Mammary epithelial cell (primary cell): ENCODE measurements around the gene IPCEF1.

ENCODE experiments used
- EZH2 ChIP-seq: IDR thresholded peaks from 2 replicates; pipeline ENCODE4 v1.6.1; 2012; ENCODE audit warnings: low read length, inconsistent platforms, borderline replicate concordance
- TF ChIP-seq, protein P1 (sequence below), 2 donors: IDR thresholded peaks in 1 of 2; conservative IDR thresholded peaks in 1 of 2; 2 replicates each; pipeline ENCODE4 v1.5.1; 2011 to 2012; ENCODE audit warnings: inconsistent platforms in 2 of 2, low read length in 2 of 2, mild to moderate bottlenecking in 2 of 2, control low read depth in 1 of 2, low read depth in 1 of 2; ENCODE audit not compliant: insufficient read depth in 1 of 2; ENCODE audit errors: extremely low read depth in 1 of 2

DNA sequence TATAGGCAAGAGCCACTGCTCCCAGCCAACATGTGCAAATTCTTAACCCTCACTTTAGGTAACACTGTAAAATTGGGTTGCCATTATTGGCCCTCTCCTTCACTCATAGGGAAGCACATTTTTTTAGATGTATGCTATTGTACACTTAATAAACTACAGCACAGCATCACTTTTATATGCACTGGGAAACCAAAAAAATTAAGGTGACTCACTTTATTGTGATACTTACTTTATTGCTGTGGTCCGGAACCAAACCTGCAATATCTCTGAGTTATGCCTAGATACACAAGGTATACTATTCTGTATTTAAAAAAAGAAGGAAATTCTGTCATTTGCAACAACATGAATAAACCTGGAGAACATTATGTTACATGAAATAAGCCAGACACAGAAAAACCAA lies 40.5 kb downstream of the IPCEF1 start:
- TF ChIP-seq, protein P1, sequence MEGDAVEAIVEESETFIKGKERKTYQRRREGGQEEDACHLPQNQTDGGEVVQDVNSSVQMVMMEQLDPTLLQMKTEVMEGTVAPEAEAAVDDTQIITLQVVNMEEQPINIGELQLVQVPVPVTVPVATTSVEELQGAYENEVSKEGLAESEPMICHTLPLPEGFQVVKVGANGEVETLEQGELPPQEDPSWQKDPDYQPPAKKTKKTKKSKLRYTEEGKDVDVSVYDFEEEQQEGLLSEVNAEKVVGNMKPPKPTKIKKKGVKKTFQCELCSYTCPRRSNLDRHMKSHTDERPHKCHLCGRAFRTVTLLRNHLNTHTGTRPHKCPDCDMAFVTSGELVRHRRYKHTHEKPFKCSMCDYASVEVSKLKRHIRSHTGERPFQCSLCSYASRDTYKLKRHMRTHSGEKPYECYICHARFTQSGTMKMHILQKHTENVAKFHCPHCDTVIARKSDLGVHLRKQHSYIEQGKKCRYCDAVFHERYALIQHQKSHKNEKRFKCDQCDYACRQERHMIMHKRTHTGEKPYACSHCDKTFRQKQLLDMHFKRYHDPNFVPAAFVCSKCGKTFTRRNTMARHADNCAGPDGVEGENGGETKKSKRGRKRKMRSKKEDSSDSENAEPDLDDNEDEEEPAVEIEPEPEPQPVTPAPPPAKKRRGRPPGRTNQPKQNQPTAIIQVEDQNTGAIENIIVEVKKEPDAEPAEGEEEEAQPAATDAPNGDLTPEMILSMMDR (conservative IDR thresholded peaks at IDR 0.05 in 1 of 2, IDR thresholded peaks at IDR 0.05 in 1 of 2; ENCODE audit: extremely low read depth in 1 of 2, insufficient read depth in 1 of 2, low read depth in 1 of 2, low read length in 2 of 2): no peak
- no peak for TF ChIP-seq EZH2
